K562 (cell line): ENCODE results near the gene TMEM271.

Experiments used
- CEBPB ChIP-seq: fragments of 450-650 bp; IDR thresholded peaks from 2 replicates; pipeline ENCODE4 v1.6.1; 2016; ENCODE audit warnings: missing genetic modification characterization, missing compliant biosample characterization
- HNRNPLL ChIP-seq: fragments of 200-400 bp; formaldehyde crosslinking; IDR thresholded peaks from 2 replicates; pipeline ENCODE4 v1.6.1; 2017; ENCODE audit warnings: low read length, low read depth, mild to moderate bottlenecking; ENCODE audit not compliant: poor library complexity, severe bottlenecking
- NR3C1 ChIP-seq: sonication (generic); formaldehyde crosslinking; IDR thresholded peaks from 2 replicates; pipeline ENCODE4 v1.8.1; 2022; ENCODE audit warnings: missing genetic modification reagents
- POLR2AphosphoS2 ChIP-seq: IDR thresholded peaks from 2 replicates; pipeline ENCODE4 v1.6.1; 2012; ENCODE audit warnings: low read length, improper control_type of control experiment
- RNF2 ChIP-seq: sonication (generic); IDR thresholded peaks from 2 replicates; pipeline ENCODE4 v1.6.1; 2016
- TF ChIP-seq, protein P1 (sequence below), 2 experiments: fragments of 200-800 bp in 1 of 2; sonication (Bioruptor generic) in 1 of 2; sonication (generic) in 1 of 2; formaldehyde crosslinking in 1 of 2; IDR thresholded peaks in 1 of 2; conservative IDR thresholded peaks in 1 of 2; 2 replicates each; pipeline versions ENCODE4 v1.5.0 to v1.6.1; 2016 to 2020; ENCODE audit warnings: missing compliant biosample characterization in 1 of 2, missing genetic modification characterization in 1 of 2, missing genetic modification reagents in 1 of 2
- TF ChIP-seq, protein P2 (sequence below), 3 experiments: IDR thresholded peaks in 2 of 3; conservative IDR thresholded peaks in 1 of 3; 2 replicates each; pipeline ENCODE4 v1.5.1; 2011 to 2012; ENCODE audit warnings: low read length in 3 of 3, mild to moderate bottlenecking in 3 of 3, control low read depth in 2 of 3, improper control_type of control experiment in 1 of 3, inconsistent platforms in 1 of 3, low read depth in 1 of 3, mixed read lengths in 1 of 3, moderate library complexity in 1 of 3; ENCODE audit not compliant: insufficient read depth in 2 of 3
- TF ChIP-seq, protein P3 (sequence below): conservative IDR thresholded peaks from 2 replicates; pipeline ENCODE4 v1.6.1; 2011; ENCODE audit warnings: low read depth, mild to moderate bottlenecking, low read length; ENCODE audit not compliant: control insufficient read depth

DNA sequence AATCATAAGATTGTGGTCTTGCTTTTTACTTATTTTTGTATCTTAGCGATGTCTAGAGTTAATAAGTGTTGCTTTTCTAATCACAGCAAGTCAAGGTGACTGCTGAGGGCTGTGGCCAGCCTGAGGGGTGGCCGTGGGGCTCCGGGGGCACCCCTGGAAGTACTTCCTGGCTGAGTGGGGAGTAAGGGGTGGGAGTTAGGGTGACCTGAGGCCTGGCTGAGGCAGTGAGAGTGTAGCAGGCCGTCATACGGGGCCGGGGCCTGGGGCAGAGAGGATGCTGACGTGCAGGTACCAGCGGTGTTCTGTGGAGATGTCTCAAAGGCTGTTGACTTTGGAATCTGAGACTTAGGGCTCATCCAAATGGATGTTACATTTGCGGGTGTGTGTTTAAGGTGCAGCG is 47.8 kb downstream of the TMEM271 start:
- TF ChIP-seq, protein P1, sequence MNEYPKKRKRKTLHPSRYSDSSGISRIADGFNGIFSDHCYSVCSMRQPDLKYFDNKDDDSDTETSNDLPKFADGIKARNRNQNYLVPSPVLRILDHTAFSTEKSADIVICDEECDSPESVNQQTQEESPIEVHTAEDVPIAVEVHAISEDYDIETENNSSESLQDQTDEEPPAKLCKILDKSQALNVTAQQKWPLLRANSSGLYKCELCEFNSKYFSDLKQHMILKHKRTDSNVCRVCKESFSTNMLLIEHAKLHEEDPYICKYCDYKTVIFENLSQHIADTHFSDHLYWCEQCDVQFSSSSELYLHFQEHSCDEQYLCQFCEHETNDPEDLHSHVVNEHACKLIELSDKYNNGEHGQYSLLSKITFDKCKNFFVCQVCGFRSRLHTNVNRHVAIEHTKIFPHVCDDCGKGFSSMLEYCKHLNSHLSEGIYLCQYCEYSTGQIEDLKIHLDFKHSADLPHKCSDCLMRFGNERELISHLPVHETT (CRISPR knock-in tag; conservative IDR thresholded peaks at IDR 0.05 in 1 of 2, IDR thresholded peaks at IDR 0.05 in 1 of 2) = no peak
- TF ChIP-seq, protein P2, sequence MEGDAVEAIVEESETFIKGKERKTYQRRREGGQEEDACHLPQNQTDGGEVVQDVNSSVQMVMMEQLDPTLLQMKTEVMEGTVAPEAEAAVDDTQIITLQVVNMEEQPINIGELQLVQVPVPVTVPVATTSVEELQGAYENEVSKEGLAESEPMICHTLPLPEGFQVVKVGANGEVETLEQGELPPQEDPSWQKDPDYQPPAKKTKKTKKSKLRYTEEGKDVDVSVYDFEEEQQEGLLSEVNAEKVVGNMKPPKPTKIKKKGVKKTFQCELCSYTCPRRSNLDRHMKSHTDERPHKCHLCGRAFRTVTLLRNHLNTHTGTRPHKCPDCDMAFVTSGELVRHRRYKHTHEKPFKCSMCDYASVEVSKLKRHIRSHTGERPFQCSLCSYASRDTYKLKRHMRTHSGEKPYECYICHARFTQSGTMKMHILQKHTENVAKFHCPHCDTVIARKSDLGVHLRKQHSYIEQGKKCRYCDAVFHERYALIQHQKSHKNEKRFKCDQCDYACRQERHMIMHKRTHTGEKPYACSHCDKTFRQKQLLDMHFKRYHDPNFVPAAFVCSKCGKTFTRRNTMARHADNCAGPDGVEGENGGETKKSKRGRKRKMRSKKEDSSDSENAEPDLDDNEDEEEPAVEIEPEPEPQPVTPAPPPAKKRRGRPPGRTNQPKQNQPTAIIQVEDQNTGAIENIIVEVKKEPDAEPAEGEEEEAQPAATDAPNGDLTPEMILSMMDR (IDR thresholded peaks at IDR 0.05 in 2 of 3, conservative IDR thresholded peaks at IDR 0.05 in 1 of 3; ENCODE audit: insufficient read depth in 2 of 3, low read depth in 1 of 3, low read length in 3 of 3) = no peak
- no peak for TF ChIP-seq RNF2
- no peak for TF ChIP-seq CEBPB (tag)
- TF ChIP-seq POLR2AphosphoS2 = no peak
- TF ChIP-seq, protein P3, sequence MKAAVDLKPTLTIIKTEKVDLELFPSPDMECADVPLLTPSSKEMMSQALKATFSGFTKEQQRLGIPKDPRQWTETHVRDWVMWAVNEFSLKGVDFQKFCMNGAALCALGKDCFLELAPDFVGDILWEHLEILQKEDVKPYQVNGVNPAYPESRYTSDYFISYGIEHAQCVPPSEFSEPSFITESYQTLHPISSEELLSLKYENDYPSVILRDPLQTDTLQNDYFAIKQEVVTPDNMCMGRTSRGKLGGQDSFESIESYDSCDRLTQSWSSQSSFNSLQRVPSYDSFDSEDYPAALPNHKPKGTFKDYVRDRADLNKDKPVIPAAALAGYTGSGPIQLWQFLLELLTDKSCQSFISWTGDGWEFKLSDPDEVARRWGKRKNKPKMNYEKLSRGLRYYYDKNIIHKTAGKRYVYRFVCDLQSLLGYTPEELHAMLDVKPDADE = no peak
- TF ChIP-seq NR3C1 (CRISPR knock-in tag) = no peak
- TF ChIP-seq HNRNPLL = no peak
